K562 (cell line): ENCODE measurements around the gene UNC5B.

ENCODE experiments used
- ATF1 ChIP-seq, 2 experiments: fragments of 450-650 bp in 1 of 2; IDR thresholded peaks; 2 replicates each; pipeline ENCODE4 v1.6.1; 2016; ENCODE audit warnings: missing compliant biosample characterization in 1 of 2, missing genetic modification characterization in 1 of 2
- CHCHD3 ChIP-seq: fragments of 250-450 bp; sonication (Bioruptor Pico); IDR thresholded peaks from 2 replicates; pipeline ENCODE4 v2.1.2; 2022; ENCODE audit warnings: mild to moderate bottlenecking
- CXXC5 ChIP-seq: fragments of 250-450 bp; sonication (Bioruptor Pico); IDR thresholded peaks from 2 replicates; pipeline ENCODE4 v1.8.0; 2022; ENCODE audit warnings: inconsistent platforms, mild to moderate bottlenecking, moderate library complexity
- POLR2A ChIP-seq: fragments of 450-650 bp; conservative IDR thresholded peaks from 2 replicates; pipeline ENCODE4 v1.6.1; 2016
- SMARCE1 ChIP-seq: fragments of 450-650 bp; IDR thresholded peaks from 2 replicates; pipeline ENCODE4 v1.7.1; 2016; ENCODE audit warnings: mild to moderate bottlenecking
- YY1 ChIP-seq, 3 experiments: IDR thresholded peaks; 2 replicates each; pipeline ENCODE4 v1.6.1; 2011; ENCODE audit warnings: low read length in 2 of 3, mild to moderate bottlenecking in 2 of 3, moderate library complexity in 2 of 3, borderline replicate concordance in 1 of 3, control low read depth in 1 of 3, low read depth in 1 of 3; ENCODE audit not compliant: insufficient read depth in 3 of 3, insufficient replicate concordance in 2 of 3, control insufficient read depth in 1 of 3, insufficient read length in 1 of 3; ENCODE audit errors: extremely low read depth in 1 of 3
- TF ChIP-seq, protein P1 (sequence below), 3 experiments: IDR thresholded peaks in 2 of 3; conservative IDR thresholded peaks in 1 of 3; 2 replicates each; pipeline ENCODE4 v1.5.1; 2011 to 2012; ENCODE audit warnings: low read length in 3 of 3, mild to moderate bottlenecking in 3 of 3, control low read depth in 2 of 3, improper control_type of control experiment in 1 of 3, inconsistent platforms in 1 of 3, low read depth in 1 of 3, mixed read lengths in 1 of 3, moderate library complexity in 1 of 3; ENCODE audit not compliant: insufficient read depth in 2 of 3

DNA sequence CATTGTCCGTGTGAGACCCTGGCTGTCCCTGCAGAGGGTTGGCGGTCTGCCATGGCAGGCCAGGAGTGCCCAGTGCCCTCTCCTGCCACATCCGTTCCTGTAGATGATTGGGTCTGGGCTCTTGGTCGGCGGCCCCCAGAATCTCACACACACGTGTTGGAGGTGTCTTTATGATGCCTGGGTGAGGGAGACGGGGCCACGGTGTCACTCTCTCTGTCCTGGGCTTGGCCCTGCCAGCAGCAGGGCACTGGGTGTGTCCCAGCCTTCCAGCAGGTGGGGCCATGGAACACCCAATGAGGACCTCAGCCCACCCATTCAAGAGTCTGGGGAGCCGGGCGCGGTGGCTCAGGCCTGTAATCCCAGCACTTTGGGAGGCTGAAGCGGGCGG lies 30.2 kb downstream of the UNC5B start:
- TF ChIP-seq POLR2A, result no peak
- no peak for TF ChIP-seq ATF1 (CRISPR knock-in tag; IDR thresholded peaks at IDR 0.05)
- no peak for TF ChIP-seq ATF1 (tag; IDR thresholded peaks at IDR 0.05)
- TF ChIP-seq CXXC5 (CRISPR knock-in tag), result no peak
- no peak for TF ChIP-seq YY1 (IDR thresholded peaks at IDR 0.05; ENCODE audit: borderline replicate concordance in 1 of 3, control insufficient read depth in 1 of 3, extremely low read depth in 1 of 3, insufficient read depth in 3 of 3, insufficient read length in 1 of 3, insufficient replicate concordance in 2 of 3, low read depth in 1 of 3, low read length in 2 of 3)
- TF ChIP-seq, protein P1, sequence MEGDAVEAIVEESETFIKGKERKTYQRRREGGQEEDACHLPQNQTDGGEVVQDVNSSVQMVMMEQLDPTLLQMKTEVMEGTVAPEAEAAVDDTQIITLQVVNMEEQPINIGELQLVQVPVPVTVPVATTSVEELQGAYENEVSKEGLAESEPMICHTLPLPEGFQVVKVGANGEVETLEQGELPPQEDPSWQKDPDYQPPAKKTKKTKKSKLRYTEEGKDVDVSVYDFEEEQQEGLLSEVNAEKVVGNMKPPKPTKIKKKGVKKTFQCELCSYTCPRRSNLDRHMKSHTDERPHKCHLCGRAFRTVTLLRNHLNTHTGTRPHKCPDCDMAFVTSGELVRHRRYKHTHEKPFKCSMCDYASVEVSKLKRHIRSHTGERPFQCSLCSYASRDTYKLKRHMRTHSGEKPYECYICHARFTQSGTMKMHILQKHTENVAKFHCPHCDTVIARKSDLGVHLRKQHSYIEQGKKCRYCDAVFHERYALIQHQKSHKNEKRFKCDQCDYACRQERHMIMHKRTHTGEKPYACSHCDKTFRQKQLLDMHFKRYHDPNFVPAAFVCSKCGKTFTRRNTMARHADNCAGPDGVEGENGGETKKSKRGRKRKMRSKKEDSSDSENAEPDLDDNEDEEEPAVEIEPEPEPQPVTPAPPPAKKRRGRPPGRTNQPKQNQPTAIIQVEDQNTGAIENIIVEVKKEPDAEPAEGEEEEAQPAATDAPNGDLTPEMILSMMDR (IDR thresholded peaks at IDR 0.05 in 2 of 3, conservative IDR thresholded peaks at IDR 0.05 in 1 of 3; ENCODE audit: insufficient read depth in 2 of 3, low read depth in 1 of 3, low read length in 3 of 3), result peak in 1 of 3 experiments; percentile 19; a peak in 2 of 6 replicates
- TF ChIP-seq SMARCE1, result no peak
- TF ChIP-seq CHCHD3 (CRISPR knock-in tag), result no peak
